ENCODE results near the gene RPL39L. TPM values are rescaled to one million over a fixed set of nuclear protein-coding genes. Genes with fewer than 3 reads are reported as not detected.

The RPL39L gene
- polyA plus RNA-seq, 4 donors = 18.0 to 18.4 (median 18.3) TPM

DNA sequence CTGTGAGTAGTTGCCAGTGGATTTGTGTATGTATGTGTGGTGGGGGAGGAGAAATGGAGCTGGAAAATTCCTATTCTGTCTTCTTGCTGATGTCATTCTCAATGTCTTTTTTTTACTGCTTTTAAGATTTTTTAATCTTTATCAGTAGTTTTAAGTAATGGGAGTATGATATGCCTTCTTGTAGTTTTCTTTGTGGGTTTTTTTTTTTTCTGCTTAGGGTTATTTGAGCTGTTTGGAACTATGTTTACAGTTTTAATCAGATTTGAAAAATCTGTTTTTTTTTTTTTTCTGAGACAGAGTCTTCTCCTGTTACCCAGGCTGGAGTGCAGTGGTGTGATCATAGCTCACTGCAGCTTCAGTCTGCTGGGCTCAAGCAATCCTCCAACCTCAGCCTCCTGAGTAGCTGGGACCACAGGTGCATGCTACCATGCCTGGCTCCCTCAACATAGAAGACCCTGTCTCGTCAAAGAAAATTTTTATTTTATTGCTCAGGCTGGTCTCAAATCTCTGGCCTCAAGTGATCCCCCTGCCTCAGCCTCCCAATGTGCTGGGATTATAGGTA, 37.1 kb downstream of the RPL39L start:
- no peak for DNase-seq (ENCODE audit: low read depth in 4 of 4, low spot score in 3 of 4)

DNA sequence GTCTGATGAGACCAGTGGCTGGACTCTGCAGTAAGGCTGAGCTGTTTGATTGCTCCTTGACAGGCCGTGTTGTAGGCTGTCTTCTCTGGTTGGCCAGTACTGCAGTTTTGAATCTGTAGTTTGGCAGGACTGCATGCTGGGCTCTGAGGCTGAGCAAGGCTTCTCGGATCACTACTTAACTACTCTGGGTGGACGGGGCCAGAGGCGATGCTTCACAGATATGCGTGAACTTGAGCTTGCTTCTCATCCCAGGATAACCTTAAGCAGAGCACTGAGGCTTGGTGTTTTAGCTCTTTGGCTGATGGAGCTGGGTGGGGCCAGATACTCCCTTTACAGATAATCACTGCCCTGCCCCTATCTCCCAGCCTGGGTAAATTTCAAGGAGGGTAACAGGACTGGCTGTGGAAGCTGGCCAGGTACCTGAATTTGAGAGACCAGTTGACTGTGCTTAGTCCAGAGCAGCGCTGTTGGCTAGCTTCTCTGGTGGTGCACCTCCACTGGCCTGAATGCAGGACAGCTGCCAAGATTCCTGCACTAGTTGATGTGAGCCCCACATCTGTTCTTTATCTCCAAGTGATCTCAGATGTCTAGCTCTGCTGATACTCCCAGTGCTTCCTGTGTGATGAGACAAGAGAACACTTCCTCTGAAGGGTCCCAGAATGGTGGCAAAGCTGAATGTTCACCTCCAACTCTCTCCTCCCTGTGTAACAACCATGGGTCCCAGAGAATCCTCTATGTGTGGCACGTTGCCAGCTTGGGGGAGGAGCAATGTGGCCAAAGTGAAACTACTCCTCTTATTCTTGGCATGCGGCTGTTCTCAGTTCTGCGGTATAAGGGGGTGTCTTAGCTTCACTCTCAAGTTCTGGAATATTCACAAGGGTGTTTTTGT, 37.9 kb downstream of the RPL39L start:
- DNase-seq (ENCODE audit: low read depth in 4 of 4, low spot score in 3 of 4) = peak; percentile 28 to 39 (median 35)

DNA sequence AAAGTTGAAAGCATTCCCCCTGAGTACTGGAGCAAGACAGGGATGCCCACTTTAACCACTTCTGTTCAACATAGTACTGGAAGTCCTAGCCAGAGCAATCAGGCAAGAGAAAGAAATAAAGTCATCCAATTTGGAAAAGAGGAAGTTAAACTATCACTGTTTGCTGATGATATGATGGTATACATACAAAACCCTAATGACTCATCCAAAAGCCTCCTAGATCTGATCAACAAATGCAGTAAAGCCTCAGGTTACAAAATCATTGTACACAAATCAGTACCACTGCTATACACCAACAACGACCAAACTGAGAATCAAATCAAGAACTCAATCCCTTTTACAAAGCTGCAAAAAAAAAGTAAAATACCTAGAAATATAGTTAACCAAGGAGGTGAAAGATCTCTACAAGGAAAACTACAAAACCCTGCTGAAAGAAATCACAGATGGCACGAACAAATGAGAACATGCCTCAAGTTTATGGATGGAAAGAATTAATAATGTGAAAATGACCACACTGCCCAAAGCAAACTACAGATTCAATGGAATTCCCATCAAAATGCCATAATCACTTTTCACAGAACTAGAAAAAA, 40.3 kb downstream of the RPL39L start:
- DNase-seq (ENCODE audit: low read depth in 4 of 4, low spot score in 3 of 4) = no peak

DNA sequence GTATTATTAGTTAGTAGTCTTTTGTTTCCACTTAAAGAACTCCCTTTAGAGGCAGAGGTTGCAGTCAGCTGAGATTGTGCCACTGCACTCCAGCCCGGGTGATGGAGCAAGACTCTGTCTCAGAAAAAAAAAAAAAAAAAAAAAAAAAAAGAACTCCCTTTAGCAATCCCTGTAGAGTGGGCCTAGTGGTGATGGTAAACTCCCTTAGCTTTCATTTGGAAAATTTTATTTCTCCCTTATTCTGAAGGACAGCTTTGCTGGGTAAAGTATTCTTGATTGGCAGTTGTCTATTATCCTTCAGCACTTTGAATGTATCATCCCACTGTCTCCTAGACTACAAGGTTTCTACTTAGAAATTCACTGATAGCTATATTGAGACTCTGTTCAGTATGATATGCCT, 46.0 kb downstream of the RPL39L start:
- no peak for DNase-seq (ENCODE audit: low read depth in 4 of 4, low spot score in 3 of 4)

DNA sequence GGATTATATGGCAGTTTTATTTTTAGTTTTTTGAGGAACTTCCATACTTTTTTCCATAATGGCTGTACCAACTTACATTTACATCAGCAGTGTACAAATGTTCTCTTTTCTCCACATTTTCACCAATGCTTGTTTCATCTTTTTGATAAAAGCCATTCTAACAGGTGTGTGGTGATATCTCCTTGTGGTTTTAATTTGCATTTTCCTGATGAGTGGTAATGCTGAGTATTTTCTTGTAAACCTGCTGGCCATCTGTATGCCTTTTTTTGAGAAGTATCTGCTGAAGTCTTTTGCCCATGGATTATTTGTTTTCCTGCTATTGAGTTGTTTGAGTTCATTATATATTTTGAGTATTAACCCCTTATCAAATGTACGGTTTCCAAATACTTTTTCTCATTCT, 50.6 kb downstream of the RPL39L start:
- DNase-seq (ENCODE audit: low read depth in 4 of 4, low spot score in 3 of 4) = no peak

DNA sequence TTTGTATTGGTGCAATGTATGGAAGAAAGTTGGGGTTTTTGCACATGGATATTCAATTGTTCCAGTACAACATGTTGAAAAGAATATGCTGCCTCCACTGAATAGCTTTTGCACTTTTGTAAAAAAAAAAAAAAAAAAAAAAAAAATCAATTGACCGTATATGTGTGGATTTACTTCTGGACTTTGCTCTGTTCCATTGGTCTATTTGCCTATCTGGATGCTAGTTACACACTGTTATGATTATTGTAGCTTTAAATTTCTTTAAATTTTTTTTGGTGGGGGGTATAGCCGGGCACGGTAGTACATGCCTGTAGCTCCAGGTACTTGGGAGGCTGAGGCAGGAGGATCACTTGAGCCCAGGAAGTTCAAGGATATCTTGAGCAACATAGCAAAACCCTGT, 52.5 kb downstream of the RPL39L start:
- no peak for DNase-seq (ENCODE audit: low read depth in 4 of 4, low spot score in 3 of 4)

DNA sequence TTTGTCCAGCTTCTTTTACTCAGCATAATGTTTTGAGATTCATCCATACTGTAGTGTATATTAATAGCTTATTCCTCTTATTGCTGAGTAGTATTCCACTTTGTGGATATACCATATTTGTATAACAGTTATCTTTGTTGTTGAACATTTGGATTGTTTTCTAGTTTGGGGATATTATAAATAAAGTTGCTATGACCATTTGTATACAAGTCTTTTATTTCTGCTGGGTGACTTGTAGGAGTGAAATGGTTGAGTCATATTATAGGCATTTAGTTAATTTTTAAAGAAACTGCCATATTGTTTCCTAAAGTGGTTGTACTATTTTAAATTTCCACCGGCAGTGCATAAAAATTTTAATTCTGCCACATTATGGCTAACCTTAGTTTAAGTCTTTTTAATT, 53.4 kb downstream of the RPL39L start:
- no peak for DNase-seq (ENCODE audit: low read depth in 4 of 4, low spot score in 3 of 4)

DNA sequence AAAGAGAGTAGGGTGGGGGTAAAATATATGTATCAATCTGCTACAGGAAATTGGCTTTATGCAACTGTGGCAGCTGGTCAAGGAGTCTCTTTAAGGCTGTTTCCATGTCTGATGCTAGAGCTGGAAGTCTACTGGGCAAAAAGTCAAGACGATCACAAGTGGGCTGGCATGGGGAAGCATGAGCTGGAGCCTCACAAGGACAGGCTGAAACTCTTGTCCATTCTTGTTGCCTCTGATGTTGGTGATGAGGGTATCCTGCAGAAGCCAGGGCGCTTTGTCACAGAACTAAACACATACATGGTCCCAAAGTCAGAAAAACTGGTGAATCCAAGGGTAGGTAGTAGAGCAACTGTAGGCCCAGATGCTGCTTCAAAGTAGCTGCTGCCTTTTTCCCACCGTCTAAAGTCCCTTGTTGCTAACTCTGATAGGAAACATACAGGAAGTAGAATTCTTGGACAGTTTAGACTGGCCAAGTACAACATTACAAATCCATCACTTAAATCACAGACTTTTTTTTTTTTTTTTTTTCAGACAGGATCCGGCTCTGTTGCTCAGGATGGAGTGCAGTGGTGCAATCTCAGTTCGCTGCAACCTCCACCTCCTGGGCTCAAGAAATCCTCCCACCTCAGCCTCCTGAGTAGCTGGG, 54.2 kb downstream of the RPL39L start:
- DNase-seq (ENCODE audit: low read depth in 4 of 4, low spot score in 3 of 4) = no peak

DNA sequence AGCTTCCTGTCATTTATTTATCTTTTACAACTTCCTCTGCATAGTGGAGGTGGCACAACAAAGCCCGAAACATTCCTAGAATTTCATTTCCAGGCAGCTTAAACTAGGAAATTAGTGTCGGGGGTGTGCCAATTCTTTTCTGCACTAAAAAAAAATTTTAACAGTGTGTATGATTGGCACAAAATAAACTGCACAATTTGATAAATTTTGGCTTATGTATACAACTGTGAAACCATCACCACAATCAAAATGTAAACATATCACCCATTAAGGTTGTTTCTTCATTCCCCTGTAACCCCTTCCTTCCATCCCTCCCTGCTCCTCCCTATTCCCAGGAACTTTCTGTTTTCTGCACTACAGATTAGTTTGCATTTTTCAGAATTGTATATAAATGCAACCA, 54.7 kb downstream of the RPL39L start:
- DNase-seq (ENCODE audit: low read depth in 4 of 4, low spot score in 3 of 4) = no peak

DNA sequence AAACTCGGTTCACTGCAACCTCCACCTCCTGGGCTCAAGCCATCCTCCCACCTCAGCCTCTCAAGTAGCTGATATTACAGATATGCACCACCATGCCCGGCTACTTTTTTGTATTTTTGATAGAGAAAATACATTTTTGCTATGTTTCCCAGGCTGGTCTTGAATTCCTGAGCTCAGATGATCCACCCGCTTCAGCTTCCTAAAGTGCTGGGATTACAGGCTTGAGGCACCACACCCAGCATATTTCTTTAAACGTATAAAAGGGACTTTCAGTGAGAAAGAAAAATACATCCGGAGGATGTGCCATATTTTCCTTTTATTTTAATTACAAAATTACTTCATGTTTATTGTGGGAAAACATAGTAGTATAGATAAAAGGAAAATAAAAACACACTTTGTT, 55.2 kb downstream of the RPL39L start:
- DNase-seq (ENCODE audit: low read depth in 4 of 4, low spot score in 3 of 4) = no peak

DNA sequence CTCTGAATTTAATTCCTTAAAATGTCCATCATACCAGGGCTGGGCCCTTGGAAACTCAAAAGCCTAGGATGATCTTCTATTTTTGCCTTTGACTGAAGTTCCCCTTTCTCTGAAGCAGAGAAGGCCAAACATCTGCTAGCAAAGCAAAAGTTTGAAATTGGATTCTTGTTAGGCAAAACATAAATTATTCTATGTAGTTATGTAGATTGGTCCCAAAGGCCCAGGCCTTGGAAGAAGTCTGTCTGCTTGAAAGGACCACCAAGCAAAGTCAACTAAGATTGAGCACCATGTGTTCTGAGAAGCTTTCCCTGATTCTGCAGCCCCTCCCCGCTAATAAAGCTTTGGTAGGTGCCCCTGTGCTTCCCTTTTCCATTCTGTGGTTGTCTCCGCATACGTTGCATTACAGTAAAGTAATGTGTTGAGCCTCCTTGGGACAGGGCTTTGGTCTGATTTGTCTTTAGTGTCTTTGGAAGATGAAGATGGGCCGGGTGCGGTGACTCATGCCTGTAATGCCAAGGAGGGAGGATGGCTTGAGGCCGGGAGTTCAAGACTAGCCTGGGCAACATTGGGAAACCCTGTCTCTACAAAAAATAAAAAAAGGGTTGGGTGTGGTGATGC, 56.4 kb downstream of the RPL39L start:
- no peak for DNase-seq (ENCODE audit: low read depth in 4 of 4, low spot score in 3 of 4)

DNA sequence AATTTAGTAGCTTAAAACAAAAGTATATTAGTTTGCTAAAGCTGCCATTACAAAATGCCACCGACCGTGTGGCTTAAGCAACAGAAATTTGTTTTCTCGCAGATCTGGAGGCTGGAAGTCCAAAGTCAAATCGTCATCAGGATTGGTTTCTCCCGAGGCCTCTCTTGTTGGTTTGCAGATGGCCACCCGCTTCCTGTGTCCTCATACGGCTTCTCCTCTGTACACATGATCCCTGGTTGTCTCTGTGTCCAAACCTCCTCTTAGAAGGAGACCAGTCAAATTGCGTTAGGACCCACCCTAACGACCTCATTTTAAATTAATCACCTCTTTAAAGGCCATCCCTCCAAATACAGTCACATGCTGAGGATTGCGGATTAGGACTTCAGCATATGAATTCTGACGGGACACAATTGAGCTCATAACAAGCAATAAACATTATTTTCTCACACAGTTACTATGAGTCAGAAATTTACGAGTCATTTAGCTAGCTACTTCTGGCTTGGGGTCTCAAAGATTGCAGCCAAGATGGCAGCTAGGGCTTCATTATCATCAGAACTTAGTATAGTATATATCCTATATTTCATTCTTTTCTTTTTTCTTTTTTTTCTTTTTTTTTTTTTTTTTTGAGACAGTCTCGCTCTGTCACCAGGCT, 58.4 kb downstream of the RPL39L start:
- DNase-seq (ENCODE audit: low read depth in 4 of 4, low spot score in 3 of 4) = no peak

DNA sequence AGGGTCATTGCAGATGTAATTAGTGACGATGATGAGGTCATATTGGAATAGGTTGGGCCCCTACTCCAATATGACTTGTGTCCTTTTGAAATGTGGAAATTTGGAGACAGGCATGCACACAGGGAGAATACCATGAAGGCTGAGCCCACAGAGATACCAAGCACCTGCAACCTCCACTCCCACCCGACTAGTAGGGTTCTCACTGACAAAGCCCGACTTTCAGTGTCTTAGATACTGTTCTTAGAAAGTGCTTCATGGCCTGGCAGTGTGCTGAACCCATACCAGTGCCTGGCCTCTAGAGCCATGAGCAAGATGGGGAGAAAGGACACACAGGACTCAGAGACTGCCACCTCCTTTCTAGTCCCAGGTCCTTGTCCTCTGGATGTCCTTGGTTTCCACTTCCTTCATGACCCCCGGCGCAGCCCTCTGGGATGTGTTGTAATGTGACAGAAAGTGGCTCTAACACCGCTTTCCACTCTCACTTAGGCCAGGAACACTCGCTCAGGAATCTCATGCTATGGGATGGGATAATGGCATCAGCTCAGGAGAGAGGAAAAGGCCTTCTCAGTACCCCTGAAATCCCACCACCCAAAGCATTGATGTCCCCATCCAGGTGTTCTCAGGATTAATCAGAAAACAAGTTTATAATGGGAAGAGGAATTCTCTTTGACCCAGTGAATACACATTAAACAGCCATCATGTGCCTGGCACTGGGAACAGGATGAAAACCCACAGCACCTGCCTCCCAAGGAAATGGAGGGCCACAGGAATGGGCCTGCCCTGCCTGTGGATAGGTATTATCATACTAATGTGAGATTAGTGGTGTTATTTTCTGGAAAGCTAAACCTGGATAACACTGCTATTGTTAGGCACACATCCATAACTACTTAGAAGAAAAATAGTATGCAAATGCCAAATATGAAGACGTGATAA, 59.9 kb downstream of the RPL39L start:
- DNase-seq (ENCODE audit: low read depth in 4 of 4, low spot score in 3 of 4) = no peak

DNA sequence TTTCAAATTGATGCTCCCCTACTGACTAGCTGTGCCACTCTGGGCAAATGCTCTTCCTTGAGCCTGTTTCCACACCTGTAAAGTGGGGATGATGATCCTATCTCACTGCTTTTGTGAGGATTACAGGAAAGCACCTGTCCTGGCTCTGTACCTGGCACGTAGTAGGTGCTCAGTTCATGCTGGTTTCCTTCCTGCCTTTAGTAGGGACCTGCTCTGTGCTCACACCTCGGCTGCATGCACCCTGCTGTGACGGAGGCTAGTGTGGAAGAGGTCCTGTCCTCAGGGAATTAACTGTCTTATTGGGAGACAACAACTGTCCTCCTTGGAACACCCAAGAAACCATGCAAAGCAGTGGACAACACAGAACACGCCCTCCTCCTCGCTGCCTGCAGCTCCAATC, 61.8 kb downstream of the RPL39L start:
- DNase-seq (ENCODE audit: low read depth in 4 of 4, low spot score in 3 of 4) = no peak

DNA sequence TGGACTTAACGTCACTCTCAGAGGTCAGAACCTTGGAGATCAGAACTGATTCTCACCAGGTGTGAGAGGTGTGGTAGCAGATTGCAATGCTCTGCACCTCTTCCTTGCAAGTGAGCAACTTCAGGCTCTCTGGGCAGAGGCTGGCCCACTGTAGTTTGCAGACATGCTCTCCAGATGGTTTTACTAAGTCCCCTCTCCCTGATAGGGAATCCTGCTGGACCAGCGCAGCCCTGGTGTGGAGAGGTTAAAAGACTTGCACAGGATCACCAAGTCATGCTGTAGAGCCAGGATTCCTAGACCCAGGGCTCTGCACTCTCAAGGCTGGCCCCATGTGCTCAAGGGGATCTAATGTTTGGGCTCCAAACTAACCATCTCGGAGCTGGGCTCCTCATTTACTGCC, 62.2 kb downstream of the RPL39L start:
- no peak for DNase-seq (ENCODE audit: low read depth in 4 of 4, low spot score in 3 of 4)

DNA sequence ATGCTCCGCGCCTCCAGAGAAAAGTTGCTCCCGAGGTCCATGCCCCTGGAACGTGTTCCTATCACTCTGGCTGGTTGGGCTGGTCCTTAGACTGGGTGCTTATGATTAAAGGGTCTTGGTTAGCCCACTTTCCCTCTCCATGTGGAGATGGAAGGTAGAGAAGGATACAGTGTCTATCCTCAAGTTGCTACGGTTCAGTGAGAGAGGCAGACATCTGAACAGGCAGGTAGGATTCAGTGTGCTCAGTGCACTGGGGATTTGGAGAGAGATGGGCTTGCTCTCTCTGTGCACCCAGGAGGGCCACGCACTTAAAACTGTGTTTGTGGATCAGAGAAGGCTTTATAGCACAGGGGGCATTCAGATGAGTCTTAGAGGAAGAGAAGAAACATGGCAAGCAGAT, 63.0 kb downstream of the RPL39L start:
- no peak for DNase-seq (ENCODE audit: low read depth in 4 of 4, low spot score in 3 of 4)

DNA sequence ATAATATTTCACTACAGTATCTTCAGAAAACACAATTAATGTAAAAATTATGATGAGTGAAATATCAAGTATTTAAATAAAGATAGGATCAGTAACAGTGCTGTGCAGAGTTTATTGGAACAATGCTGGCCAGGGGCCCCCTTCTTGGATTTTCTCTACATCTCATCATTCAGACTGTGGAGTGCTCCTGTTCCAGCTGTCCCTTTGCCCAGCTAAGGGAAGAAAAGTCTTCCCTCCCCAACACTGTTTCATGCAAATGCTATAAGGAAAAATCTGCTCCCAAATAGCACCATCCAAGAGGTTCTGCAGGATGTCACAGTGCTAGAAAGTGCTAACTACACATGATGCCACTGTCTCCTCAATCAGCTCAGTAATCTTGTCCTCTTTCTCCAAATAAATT, 64.5 kb downstream of the RPL39L start:
- no peak for DNase-seq (ENCODE audit: low read depth in 4 of 4, low spot score in 3 of 4)

DNA sequence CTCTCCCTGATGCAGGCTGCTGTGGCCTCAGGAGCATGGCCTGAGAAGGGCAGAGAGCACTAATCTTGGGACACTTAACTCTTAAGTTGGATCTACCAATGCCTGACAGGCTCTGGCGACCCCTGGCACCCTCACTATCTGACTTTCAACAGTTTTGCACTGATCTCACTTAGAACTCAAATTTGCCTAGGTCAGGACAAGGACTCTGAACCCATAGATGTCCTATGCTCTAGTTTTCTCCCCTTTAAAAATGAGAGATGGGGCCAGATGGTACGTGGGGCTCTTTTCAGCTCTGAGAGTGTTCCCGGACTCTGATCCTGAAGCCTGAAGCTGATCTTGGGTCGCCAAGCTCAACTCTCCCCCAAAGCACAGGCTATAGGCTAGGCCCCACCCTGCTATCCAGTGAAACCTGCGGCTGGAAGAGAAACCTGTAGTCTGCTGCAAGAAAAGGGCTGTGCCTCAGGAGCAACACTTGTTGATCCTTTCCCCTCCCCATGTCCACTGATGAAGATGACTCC, 65.7 kb downstream of the RPL39L start:
- no peak for DNase-seq (ENCODE audit: low read depth in 4 of 4, low spot score in 3 of 4)

DNA sequence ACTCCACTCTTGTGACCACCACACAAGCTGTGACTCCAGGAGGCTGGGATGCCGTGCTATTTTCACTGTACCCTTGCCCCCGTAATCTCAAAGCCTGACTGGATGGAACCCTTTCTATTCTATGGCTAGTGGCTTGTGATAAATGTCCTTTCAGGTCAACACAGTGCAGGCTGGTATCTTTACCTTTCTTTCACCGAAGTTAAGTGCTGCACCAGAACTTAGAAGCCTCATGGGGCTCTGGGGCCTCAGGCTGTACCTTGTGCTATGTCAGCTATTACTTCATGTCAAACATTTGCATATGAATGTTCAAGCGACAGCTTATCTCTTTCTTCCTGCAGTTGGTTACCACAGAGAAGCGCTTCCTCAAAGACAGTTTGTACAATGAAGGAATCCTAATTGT, 66.8 kb downstream of the RPL39L start:
- DNase-seq (ENCODE audit: low read depth in 4 of 4, low spot score in 3 of 4) = no peak

All from left renal pelvis (tissue), 4 donors.